A549 (cell line): ENCODE measurements around the gene PCNX3.

Experiments used
- CTCF ChIP-seq: fragments of >200 bp; sonication (Bioruptor Twin); formaldehyde crosslinking; IDR thresholded peaks from 3 replicates; pipeline ENCODE4 v1.5.1; 2016
- RAD21 ChIP-seq, 2 experiments: fragments of >200 bp in 1 of 2; sonication (Bioruptor Twin) in 1 of 2; formaldehyde crosslinking in 1 of 2; IDR thresholded peaks in 1 of 2; conservative IDR thresholded peaks in 1 of 2; 2 replicates in 1 of 2; 3 replicates in 1 of 2; pipeline ENCODE4 v1.6.1; 2012 to 2018; ENCODE audit warnings: inconsistent platforms in 1 of 2
- TP53 ChIP-seq: fragments of 250-450 bp; sonication (Bioruptor Pico); IDR thresholded peaks from 2 replicates; pipeline ENCODE4 v1.5.0; 2021; ENCODE audit warnings: mild to moderate bottlenecking, moderate library complexity

GRCh38 chr11:65624931-65625627 is 9.5 kb downstream of the PCNX3 start:
- TF ChIP-seq CTCF (no peak), TP53 (CRISPR knock-in tag) (no peak), RAD21 (conservative IDR thresholded peaks at IDR 0.05 in 1 of 2, IDR thresholded peaks at IDR 0.05 in 1 of 2) (no peak)
